Frontal cortex (tissue), 4 donors: ENCODE data around the gene KHDC3L. TPM values are rescaled to one million over a fixed set of nuclear protein-coding genes. Genes with fewer than 3 reads are reported as not detected.

Source experiments
- DNase-seq, 2 donors: peaks; one replicate each; pipeline ENCODE4 v3.0.0; 2012; ENCODE audit warnings: low spot score in 2 of 2
- FAIRE-seq: peaks from 2 replicates; lab custom pipeline; 2012; peaks lifted over from hg19 to GRCh38; lab: Jason Lieb, UNC
- total RNA-seq: library from RNA; depleted of rRNA; stranded (reverse); fragments of >200 nt; gene quantifications from one replicate; pipeline ENCODE4 v1.2.3, GENCODE V29; 2014
- donor health status: control.
- donor health status: control.
- donor health status: control.

Gene KHDC3L
- total RNA-seq = 0.41 TPM

- FAIRE-seq = no peak
- DNase-seq = no peak
These were observed at the start of gene KHDC3L for GRCh38 chr6:73362358-73362757. Gene KHDC3L (plus strand): TSS chr6:73362658. CDS start chr6:73362730, 72 bp downstream.

GRCh38 chr6:73314577-73315492 lies 47.6 kb upstream of the KHDC3L start:
- no peak for FAIRE-seq
- DNase-seq = no peak

GRCh38 chr6:73323323-73323722 lies 39.1 kb upstream of the KHDC3L start:
- FAIRE-seq (no peak), DNase-seq (no peak)

- FAIRE-seq = no peak
- no peak for DNase-seq
These were observed 36.8 kb upstream of the KHDC3L start for GRCh38 chr6:73325656-73326055.

- FAIRE-seq = no peak
- DNase-seq = no peak
These were observed 33.7 kb upstream of the KHDC3L start for GRCh38 chr6:73328790-73329189.

- DNase-seq (no peak), FAIRE-seq (no peak)
These were observed 33.3 kb upstream of the KHDC3L start for GRCh38 chr6:73329201-73329600.

- DNase-seq = no peak
- FAIRE-seq = no peak
These were observed 23.1 kb upstream of the KHDC3L start for GRCh38 chr6:73339340-73339739.

- FAIRE-seq (no peak), DNase-seq (no peak)
These were observed 22.4 kb upstream of the KHDC3L start for GRCh38 chr6:73340048-73340447.

GRCh38 chr6:73341335-73341734 lies 21.1 kb upstream of the KHDC3L start:
- FAIRE-seq = no peak

GRCh38 chr6:73342174-73342573 lies 20.3 kb upstream of the KHDC3L start:
- FAIRE-seq (no peak), DNase-seq (no peak)

More at GRCh38 chr6:73341335-73341734, 21.1 kb upstream of the KHDC3L start:
- no peak for DNase-seq

- no peak for DNase-seq
- FAIRE-seq = no peak
These were observed 19.3 kb upstream of the KHDC3L start for GRCh38 chr6:73343164-73343563.

- DNase-seq (no peak), FAIRE-seq (no peak)
These were observed 13.8 kb upstream of the KHDC3L start for GRCh38 chr6:73348550-73349204.

GRCh38 chr6:73349311-73349710 lies 13.1 kb upstream of the KHDC3L start:
- DNase-seq (no peak), FAIRE-seq (no peak)

GRCh38 chr6:73353636-73354593 lies 8.5 kb upstream of the KHDC3L start, which contains the start of gene DPPA5:
Gene DPPA5 (minus strand): TSS chr6:73354276. CDS start chr6:73354225, 51 bp downstream.
- FAIRE-seq (no peak), DNase-seq (no peak)

GRCh38 chr6:73362869-73363536 lies 545 bp downstream of the KHDC3L start:
- DNase-seq (no peak), FAIRE-seq (no peak)

GRCh38 chr6:73363537-73363875 lies 1.0 kb downstream of the KHDC3L start:
- no peak for DNase-seq
- FAIRE-seq = no peak

- no peak for DNase-seq
- no peak for FAIRE-seq
These were observed 1.7 kb downstream of the KHDC3L start for GRCh38 chr6:73364121-73364520.

GRCh38 chr6:73364549-73364948 lies 2.1 kb downstream of the KHDC3L start:
- DNase-seq (no peak), FAIRE-seq (no peak)

- no peak for FAIRE-seq
- no peak for DNase-seq
These were observed 5.4 kb downstream of the KHDC3L start for GRCh38 chr6:73367761-73368355.
